ENCODE measurements around the gene CLMP.
"Not testable (repeated sequence)": the region's sequence is repeated elsewhere in the genome, so short reads cannot be mapped to it uniquely, and the experiment has no call there.

Gene CLMP

GRCh38 chr11:123104697-123105096 is 90.4 kb downstream of the CLMP start:
- TF ChIP-seq CTCF (conservative IDR thresholded peaks at IDR 0.05; ENCODE audit: low read depth), result no peak
- POLR2A ChIA-PET (ENCODE audit: low non-redundant PET), result no interaction called here

DNA sequence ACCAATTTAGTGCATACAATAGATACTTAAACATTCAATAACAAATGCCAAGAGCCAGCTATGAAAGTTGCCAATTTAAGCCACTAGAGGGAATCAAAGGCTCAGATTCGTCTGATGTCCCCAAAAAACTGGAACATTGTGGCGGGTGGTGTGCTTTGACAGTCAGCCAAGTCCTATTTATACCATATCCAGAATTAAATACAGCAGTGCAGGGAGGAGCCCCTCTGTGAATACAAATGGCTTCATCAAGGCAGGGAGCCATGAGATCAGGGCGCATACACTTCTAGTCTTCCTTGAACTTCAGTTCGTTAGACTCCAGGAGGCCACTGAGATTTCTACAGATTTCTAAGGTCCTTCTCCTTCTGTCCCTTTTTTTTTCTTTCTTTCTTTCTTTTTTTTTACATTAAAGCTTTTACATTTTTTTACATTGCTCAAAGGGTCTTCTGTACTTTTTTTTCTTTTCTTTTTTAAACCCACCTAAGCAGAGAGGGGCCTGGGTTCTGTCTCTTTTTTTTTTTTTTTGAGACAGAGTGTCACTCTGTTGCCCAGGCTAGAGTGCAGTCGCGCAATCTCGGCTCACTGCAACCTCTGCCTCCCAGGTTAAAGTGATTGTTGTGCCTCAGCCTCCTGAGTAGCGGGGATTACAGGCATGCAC is 91.6 kb downstream of the CLMP start:
- POLR2A ChIA-PET (ENCODE audit: low non-redundant PET), result no interaction called here
- CTCF ChIA-PET, result interaction anchor here (0.6 to 4.5 kb wide), 8 partner anchors 26 to 375 kb away, joined by 3 to 52 read pairs (median 4); no protein-coding TSS in a partner anchor
- H3K27ac ChIP-seq, result peak overlapping the region; percentile 30; the same call in 1 of the 2 replicates
- DNase-seq (ENCODE audit: low spot score), result peak; percentile 34
- TF ChIP-seq CTCF (conservative IDR thresholded peaks at IDR 0.05; ENCODE audit: low read depth), result peak; percentile 78

More at GRCh38 chr11:123104697-123105096, 90.4 kb downstream of the CLMP start:
- H3K27ac ChIP-seq, result peak overlapping the region; percentile 30; the same call in 1 of the 2 replicates
- CTCF ChIA-PET, result interaction anchor here (0.6 to 4.5 kb wide), 3 partner anchors 142 to 451 kb away, joined by 3 to 52 read pairs (median 4); no protein-coding TSS in a partner anchor
- no peak for DNase-seq (ENCODE audit: low spot score)

DNA sequence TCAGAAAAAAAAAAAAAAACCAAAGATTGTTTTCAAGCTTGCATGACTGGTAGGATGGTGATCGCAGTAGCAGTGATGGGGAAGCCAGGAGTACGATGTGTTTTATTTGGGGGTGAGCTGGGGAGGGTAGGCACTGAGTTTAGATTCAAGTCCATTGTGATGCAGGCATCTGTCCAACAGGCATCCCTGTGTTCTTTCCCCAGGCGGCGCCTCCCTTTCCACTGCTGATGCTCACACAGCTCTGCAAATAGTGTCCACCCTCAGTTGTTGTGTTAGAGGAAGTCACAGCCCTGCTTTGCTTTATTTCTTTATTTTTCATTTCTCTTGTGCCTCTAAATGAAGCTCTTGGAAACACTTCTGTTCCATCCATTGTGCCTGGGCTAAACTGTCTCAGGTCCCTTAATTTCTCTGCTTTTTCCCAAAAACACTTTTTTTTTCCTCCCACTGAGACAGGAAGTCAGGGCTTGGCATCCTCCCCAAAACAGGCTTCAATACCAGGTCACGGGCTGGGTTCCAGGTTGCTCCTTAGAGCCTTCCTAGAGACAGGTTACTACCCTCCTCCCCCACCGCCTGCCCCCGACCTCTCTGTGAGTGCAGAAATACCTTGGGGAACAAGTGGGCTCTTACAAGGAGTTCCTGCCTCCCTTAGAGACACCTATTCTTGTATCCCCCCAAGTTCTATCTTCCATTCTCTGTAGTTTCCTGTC is 94.5 kb downstream of the CLMP start:
- ChIA-PET POLR2A (ENCODE audit: low non-redundant PET) (no interaction called here), CTCF (interaction anchor here (0.7 kb wide), 1 partner anchor 459 kb away, joined by 5 read pairs; no protein-coding TSS in a partner anchor)
- no peak for DNase-seq (ENCODE audit: low spot score)
- no peak for TF ChIP-seq CTCF (conservative IDR thresholded peaks at IDR 0.05; ENCODE audit: low read depth)
- H3K27ac ChIP-seq, result peak overlapping the region; percentile 51

GRCh38 chr11:123098990-123099389 is 96.1 kb downstream of the CLMP start:
- DNase-seq (ENCODE audit: low spot score), result no peak
- TF ChIP-seq CTCF (conservative IDR thresholded peaks at IDR 0.05; ENCODE audit: low read depth), result no peak
- POLR2A ChIA-PET (ENCODE audit: low non-redundant PET), result no interaction called here
- no peak overlapping the region for H3K27ac ChIP-seq
- CTCF ChIA-PET, result no interaction called here

GRCh38 chr11:123093739-123094138 is 101.3 kb downstream of the CLMP start:
- CTCF ChIA-PET, result no interaction called here
- TF ChIP-seq CTCF (conservative IDR thresholded peaks at IDR 0.05; ENCODE audit: low read depth), result no peak

DNA sequence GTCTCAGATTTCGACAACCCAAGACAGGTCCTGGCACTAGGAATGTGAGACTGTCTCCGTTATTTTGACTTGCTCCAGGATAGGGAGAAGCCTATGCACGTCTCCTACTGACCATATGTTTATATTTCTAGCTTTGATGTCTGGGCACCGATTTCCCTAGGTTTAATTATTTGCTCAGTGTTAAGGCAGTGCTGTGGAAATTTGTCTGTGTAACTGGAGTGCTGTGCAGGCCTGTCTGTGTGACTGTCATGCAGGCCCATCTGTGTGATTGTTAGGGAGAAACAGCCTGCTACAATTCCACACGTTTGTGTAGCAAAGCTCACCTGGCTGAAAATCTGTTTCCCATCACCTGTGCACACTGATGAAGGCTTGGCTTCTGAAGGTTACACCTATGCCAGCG is 103.5 kb downstream of the CLMP start:
- no peak for TF ChIP-seq CTCF (conservative IDR thresholded peaks at IDR 0.05; ENCODE audit: low read depth)
- CTCF ChIA-PET, result no interaction called here
- POLR2A ChIA-PET (ENCODE audit: low non-redundant PET), result interaction anchor here (0.6 kb wide), 1 partner anchor 10 kb away, joined by 3 read pairs; no protein-coding TSS in a partner anchor
- H3K27ac ChIP-seq, result no peak overlapping the region
- DNase-seq (ENCODE audit: low spot score), result no peak

More at GRCh38 chr11:123093739-123094138, 101.3 kb downstream of the CLMP start:
- H3K27ac ChIP-seq, result no peak overlapping the region
- no peak for DNase-seq (ENCODE audit: low spot score)
- POLR2A ChIA-PET (ENCODE audit: low non-redundant PET), result no interaction called here

DNA sequence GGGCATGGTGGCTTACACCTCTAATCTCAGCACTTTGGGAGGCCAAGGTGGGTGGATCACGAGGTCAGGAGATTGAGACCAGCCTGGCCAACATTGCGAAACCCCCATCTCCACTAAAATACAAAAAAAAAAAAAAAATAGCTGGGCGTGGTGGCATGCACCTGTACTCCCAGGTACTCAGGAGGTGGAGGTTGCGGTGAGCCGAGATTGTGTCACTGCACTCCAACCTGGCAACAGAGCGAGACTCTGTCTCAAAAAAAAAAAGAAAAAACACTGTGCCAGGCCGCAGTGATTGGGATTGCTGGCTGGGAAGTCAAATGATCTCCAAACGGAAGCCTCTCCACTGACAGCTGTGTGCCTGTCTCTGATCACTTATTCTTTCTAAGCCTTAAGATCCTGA is 104.9 kb downstream of the CLMP start:
- DNase-seq (ENCODE audit: low spot score); POLR2A ChIA-PET (ENCODE audit: low non-redundant PET); H3K27ac ChIP-seq: not testable (repeated sequence)
- CTCF ChIA-PET, result interaction anchor here (0.7 kb wide), 1 partner anchor 437 kb away, joined by 3 read pairs; no protein-coding TSS in a partner anchor

DNA sequence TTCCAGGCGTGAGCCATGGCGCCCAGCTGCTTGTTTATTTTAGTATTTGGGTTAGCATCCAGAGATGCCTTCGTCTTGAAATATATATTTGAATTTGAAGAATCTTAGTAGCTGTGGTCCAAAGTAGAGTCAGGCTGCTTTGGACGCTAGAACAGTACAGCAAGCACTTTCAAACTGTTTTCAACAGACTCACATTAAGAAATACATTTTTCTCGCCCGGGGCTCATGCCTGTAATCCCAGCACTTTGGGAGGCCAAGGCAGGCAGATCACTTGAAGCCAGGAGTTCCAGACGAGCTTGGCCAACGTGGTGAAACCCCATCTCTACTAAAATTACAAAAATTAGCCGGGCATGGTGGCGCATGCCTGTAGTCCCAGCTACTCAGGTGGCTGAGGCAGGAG is 106.2 kb downstream of the CLMP start:
- DNase-seq (ENCODE audit: low spot score); H3K27ac ChIP-seq; CTCF ChIA-PET; POLR2A ChIA-PET (ENCODE audit: low non-redundant PET): not testable (repeated sequence)

DNA sequence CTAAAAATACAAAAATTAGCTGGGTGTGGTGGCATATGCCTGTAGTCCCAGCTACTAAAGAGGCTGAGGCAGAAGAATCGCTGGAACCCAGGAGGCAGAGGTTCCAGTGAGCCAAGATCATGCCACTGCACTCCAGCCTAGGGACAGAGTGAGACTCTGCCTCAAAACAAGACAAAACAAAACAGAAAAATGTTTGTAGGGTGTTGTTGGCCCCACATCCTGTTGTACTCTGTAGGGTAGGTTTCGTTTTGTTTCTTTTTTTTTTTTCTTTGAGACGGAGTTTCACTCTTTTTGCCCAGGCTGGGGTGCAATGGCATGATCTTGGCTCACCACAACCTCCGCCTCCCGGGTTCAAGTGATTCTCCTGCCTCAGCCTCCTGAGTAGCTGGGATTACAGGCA is 107.4 kb downstream of the CLMP start:
- DNase-seq (ENCODE audit: low spot score); CTCF ChIA-PET; POLR2A ChIA-PET (ENCODE audit: low non-redundant PET); H3K27ac ChIP-seq: not testable (repeated sequence)

All from RWPE1 (cell line).